Measurements from ENCODE around the gene TOGARAM2.

- TF ChIP-seq GATA2 (IDR thresholded peaks at IDR 0.05; ENCODE audit: low read depth, low read length) (no peak), GATA3 (IDR thresholded peaks at IDR 0.05; ENCODE audit: low read depth, low read length) (no peak)
These were observed 52.1 kb downstream of the TOGARAM2 start for GRCh38 chr2:29033172-29033571.
